Esophagus muscularis mucosa (tissue), 3 donors: ENCODE results near the gene AS3MT.

Experiments
- POLR2A ChIP-seq: fragments of 450-650 bp; IDR thresholded peaks from one replicate; pipeline ENCODE4 v1.6.1; 2017; ENCODE audit warnings: antibody characterized with exemption, moderate library complexity, mild to moderate bottlenecking, low read depth
- TF ChIP-seq, protein P1 (sequence below), 3 experiments: fragments of 200-600 bp in 2 of 3; fragments of 450-650 bp in 1 of 3; sonication (generic) in 2 of 3; IDR thresholded peaks; one replicate each; pipeline ENCODE4 v1.5.1; 2017 to 2019; ENCODE audit warnings: antibody characterized with exemption in 3 of 3, mild to moderate bottlenecking in 2 of 3, moderate library complexity in 1 of 3

DNA sequence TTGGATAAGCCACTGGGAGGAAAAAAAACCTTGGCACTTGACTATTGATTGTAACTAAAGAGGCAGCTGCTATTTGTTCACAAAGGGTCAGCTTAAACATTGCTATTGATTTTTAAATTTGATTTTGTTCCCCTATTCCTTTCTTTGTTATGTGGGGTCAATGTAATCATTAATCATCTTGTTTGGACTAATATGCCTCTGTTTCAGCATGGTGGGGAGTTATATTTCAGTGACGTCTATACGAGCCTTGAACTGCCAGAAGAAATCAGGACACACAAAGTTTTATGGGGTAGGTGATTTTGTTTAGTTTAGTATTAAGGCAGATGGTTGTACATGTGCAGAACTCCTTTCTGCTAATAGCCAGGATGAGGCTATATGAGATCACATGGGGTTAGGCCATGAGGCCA, 7.5 kb downstream of the AS3MT start:
- TF ChIP-seq, protein P1, sequence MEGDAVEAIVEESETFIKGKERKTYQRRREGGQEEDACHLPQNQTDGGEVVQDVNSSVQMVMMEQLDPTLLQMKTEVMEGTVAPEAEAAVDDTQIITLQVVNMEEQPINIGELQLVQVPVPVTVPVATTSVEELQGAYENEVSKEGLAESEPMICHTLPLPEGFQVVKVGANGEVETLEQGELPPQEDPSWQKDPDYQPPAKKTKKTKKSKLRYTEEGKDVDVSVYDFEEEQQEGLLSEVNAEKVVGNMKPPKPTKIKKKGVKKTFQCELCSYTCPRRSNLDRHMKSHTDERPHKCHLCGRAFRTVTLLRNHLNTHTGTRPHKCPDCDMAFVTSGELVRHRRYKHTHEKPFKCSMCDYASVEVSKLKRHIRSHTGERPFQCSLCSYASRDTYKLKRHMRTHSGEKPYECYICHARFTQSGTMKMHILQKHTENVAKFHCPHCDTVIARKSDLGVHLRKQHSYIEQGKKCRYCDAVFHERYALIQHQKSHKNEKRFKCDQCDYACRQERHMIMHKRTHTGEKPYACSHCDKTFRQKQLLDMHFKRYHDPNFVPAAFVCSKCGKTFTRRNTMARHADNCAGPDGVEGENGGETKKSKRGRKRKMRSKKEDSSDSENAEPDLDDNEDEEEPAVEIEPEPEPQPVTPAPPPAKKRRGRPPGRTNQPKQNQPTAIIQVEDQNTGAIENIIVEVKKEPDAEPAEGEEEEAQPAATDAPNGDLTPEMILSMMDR (IDR thresholded peaks at IDR 0.05): no peak
- no peak for TF ChIP-seq POLR2A
